ENCODE measurements around the gene CNPY3. TPM values are rescaled to one million over a fixed set of nuclear protein-coding genes. Genes with fewer than 3 reads are reported as not detected.
"Not testable (repeated sequence)": the region's sequence is repeated elsewhere in the genome, so short reads cannot be mapped to it uniquely, and the experiment has no call there.

The CNPY3 gene
- polyA plus RNA-seq (2011; rRNA removed) (45.7 and 50.6 TPM in 2 replicates), polyA minus RNA-seq (2011; rRNA and poly(A)+ RNA removed) (14.9 and 24.5 TPM in 2 replicates)

DNA sequence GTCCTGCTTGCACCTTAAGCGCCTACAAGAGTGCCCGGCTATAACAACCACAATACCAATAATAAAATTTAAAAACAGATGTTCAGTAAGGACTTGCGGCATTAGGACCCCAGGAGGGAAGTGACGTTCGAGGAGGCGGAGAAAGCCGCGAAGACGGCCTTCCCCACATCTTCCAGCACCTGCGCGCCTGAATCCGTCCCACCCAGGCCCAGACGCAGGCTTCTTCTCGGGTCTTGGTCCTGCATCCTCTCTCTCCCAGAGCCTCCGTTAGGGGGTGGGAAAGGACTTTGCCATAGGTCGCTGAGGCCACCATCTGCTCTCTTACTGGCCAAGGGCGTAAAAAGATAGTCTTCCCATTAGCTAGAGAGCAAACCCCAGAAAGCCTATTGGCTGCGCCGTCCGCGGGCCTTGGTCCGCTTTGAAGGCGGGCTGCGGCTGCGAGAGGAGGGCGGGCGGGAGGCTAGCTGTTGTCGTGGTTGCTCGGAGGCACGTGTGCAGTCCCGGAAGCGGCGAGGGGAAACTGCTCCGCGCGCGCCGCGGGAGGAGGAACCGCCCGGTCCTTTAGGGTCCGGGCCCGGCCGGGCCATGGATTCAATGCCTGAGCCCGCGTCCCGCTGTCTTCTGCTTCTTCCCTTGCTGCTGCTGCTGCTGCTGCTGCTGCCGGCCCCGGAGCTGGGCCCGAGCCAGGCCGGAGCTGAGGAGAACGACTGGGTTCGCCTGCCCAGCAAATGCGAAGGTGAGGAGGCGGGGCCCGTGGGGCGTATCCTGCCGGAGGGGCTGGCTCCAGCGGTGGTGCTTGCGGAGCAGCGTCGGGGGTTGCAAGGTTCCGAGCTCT, at the start of gene CNPY3:
Gene CNPY3 (plus strand): TSS at position 495 of the 835 bp plus-strand sequence. CDS start 91 bp downstream, at position 586.
- peak; percentile 93 for DNase-seq (ENCODE audit: low read depth)
- TF ChIP-seq, protein P1, sequence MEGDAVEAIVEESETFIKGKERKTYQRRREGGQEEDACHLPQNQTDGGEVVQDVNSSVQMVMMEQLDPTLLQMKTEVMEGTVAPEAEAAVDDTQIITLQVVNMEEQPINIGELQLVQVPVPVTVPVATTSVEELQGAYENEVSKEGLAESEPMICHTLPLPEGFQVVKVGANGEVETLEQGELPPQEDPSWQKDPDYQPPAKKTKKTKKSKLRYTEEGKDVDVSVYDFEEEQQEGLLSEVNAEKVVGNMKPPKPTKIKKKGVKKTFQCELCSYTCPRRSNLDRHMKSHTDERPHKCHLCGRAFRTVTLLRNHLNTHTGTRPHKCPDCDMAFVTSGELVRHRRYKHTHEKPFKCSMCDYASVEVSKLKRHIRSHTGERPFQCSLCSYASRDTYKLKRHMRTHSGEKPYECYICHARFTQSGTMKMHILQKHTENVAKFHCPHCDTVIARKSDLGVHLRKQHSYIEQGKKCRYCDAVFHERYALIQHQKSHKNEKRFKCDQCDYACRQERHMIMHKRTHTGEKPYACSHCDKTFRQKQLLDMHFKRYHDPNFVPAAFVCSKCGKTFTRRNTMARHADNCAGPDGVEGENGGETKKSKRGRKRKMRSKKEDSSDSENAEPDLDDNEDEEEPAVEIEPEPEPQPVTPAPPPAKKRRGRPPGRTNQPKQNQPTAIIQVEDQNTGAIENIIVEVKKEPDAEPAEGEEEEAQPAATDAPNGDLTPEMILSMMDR (IDR thresholded peaks at IDR 0.05; ENCODE audit: insufficient read depth, low read depth, low read length) = no peak
- CTCF ChIA-PET = interaction anchor here (0.6 to 2.2 kb wide), 3 partner anchors 10 to 560 kb away, joined by 3 to 8 read pairs (median 3); no protein-coding TSS in a partner anchor
- H3K4me3 ChIP-seq (ENCODE audit: low read depth, low read length) = peak within 1 kb of the TSS; percentile 70
- peaks cover under 1% of the 10 kb centered on the region for H3K36me3 ChIP-seq (ENCODE audit: control insufficient read depth, insufficient read depth, low read length)
- POLR2A ChIA-PET = interaction anchor here (0.7 to 0.9 kb wide), 2 partner anchors 76 to 124 kb away, joined by 4 to 14 read pairs; partner anchors contain the start of gene CUL7
- H3K27me3 ChIP-seq (ENCODE audit: control insufficient read depth, insufficient read depth, low read length) = no peaks in the 10 kb centered on the region

DNA sequence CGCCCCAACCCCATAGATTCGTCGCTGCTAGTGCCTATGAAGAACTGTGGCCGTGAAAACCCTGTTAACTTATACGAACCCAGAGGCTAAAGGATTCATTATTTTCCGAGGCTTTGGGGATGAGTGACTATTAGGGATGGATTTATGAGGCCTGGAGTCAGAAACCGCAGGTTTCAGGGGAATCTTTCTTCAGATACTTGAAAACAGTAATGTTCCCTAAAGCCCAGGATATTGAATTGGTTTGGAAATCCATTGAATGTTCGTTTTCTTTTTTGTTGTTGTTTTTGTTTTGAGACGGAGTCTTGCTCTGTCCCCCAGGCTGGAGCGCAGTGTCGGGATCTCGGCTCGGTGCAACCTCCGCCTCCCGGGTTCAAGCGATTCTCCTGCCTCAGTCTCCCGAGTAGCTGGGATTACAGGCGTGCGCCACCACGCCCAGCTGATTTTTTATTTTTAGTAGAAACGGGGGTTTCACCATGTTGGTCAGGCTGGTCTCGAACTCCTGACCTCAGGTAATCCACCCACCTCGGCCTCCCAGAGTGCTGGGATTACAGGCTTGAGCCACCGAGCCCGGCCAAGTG, 49.0 kb upstream of the CNPY3 start:
- peaks cover 12% of the 10 kb centered on the region for H3K36me3 ChIP-seq (ENCODE audit: control insufficient read depth, insufficient read depth, low read length)
- POLR2A ChIA-PET; DNase-seq (ENCODE audit: low read depth); H3K27me3 ChIP-seq (ENCODE audit: control insufficient read depth, insufficient read depth, low read length): not testable (repeated sequence)
- CTCF ChIA-PET = interaction anchor here (1.5 to 3.9 kb wide), 3 partner anchors 9 to 219 kb away, joined by 3 to 32 read pairs (median 8); no protein-coding TSS in a partner anchor
- peak overlapping the region; percentile 82 for H3K4me3 ChIP-seq (ENCODE audit: low read depth, low read length)

DNA sequence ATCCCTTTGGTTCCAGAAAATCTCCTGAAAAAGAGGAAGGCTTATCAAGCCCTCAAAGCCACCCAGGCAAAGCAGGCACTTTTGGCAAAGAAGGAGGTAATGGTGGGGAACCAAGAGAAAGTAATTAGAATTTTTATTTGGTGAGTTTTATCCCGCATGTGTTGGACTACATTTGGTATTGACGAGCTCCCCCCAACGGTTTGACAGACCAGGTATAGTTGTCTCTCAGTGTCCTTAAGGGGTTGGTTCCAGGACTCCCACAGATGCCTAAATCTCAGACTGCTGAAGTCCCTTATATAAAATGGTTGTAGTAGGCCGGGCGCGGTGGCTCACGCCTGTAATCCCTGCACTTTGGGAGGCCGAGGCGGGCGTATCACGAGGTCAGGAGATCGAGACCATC, 48.4 kb upstream of the CNPY3 start:
- CTCF ChIA-PET = interaction anchor here (1.5 to 2.0 kb wide), 2 partner anchors 9 to 19 kb away, joined by 3 to 8 read pairs; no protein-coding TSS in a partner anchor

DNA sequence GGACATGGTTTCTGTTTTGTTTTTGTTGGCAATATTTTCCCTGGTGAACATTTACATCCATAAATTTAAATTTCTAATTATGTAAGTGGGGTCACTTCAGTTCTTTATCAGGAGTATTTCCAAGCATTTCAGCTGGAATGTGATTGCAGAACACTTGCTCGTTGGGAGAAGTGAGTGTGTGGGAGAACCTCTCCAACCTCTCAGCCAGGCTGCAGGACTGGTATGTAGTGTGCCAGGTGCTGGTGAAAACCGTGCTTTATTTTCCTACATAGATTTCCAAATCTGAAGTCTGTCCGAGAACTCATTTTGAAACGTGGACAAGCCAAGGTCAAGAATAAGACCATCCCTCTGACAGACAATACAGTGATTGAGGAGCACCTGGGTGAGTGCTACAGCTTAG, 43.6 kb upstream of the CNPY3 start:
- ChIA-PET POLR2A (no interaction called here), CTCF (interaction anchor here (0.6 to 1.4 kb wide), 4 partner anchors 14 to 224 kb away, joined by 3 to 4 read pairs (median 4); no protein-coding TSS in a partner anchor)
- DNase-seq (ENCODE audit: low read depth) = no peak
- H3K4me3 ChIP-seq (ENCODE audit: low read depth, low read length) = no peak overlapping the region
- TF ChIP-seq, protein P1 (IDR thresholded peaks at IDR 0.05; ENCODE audit: insufficient read depth, low read depth, low read length) = no peak
- peaks cover 15% of the 10 kb centered on the region for H3K36me3 ChIP-seq (ENCODE audit: control insufficient read depth, insufficient read depth, low read length)
- no peaks in the 10 kb centered on the region for H3K27me3 ChIP-seq (ENCODE audit: control insufficient read depth, insufficient read depth, low read length)

More for the DNA sequence above, 48.4 kb upstream of the CNPY3 start:
- POLR2A ChIA-PET; H3K27me3 ChIP-seq (ENCODE audit: control insufficient read depth, insufficient read depth, low read length); DNase-seq (ENCODE audit: low read depth): not testable (repeated sequence)
- Histone ChIP-seq H3K36me3 (ENCODE audit: control insufficient read depth, insufficient read depth, low read length) (peaks cover 12% of the 10 kb centered on the region), H3K4me3 (ENCODE audit: low read depth, low read length) (peak overlapping the region; percentile 82)

DNA sequence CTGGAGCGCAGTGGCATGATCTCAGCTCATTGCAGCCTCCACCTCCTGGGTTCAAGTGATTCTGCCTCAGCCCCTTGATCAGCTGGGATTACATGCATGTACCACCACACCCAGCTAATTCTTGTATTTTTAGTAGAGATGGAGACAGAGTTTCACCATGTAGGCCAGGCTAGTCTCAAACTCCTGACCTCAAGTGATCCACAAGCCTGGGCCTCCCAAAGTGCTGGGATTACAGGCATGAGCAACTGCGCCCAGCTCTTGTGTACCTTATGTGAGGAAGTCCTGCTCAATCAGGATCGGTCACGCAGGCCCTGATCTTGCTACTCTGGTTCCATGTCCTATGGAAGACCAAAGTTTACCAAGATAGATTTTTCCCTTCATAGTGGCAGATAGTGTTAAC, 41.1 kb upstream of the CNPY3 start:
- H3K27me3 ChIP-seq (ENCODE audit: control insufficient read depth, insufficient read depth, low read length); CTCF ChIA-PET; DNase-seq (ENCODE audit: low read depth); H3K4me3 ChIP-seq (ENCODE audit: low read depth, low read length): not testable (repeated sequence)
- POLR2A ChIA-PET = interaction anchor here (0.6 kb wide), 1 partner anchor 80 kb away, joined by 3 read pairs; no protein-coding TSS in a partner anchor
- H3K36me3 ChIP-seq (ENCODE audit: control insufficient read depth, insufficient read depth, low read length) = peaks cover 15% of the 10 kb centered on the region

DNA sequence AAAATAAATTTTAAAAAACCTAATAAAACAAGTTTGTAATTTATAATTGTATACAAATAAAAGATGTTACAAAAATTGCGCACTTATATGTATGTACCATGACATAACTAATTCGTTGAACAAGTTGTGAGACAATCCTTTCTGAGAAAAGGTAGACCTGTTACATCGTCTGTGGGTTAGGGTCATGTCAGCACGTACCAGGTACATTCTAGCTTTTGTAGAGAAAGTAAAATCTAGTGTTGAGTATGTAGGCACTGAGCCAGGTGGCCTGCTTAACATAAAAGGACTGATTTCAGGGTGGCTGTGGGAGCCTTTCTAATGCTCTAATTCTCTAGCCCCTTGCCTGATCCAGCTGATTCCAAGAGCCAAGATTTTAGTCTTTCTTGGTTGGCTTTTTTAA, 39.5 kb upstream of the CNPY3 start:
- POLR2A ChIA-PET = no interaction called here

More for the DNA sequence above, 39.5 kb upstream of the CNPY3 start:
- CTCF ChIA-PET = interaction anchor here (0.6 to 1.8 kb wide), 6 partner anchors 9 to 445 kb away, joined by 3 to 5 read pairs (median 4); no protein-coding TSS in a partner anchor
- TF ChIP-seq, protein P1 (IDR thresholded peaks at IDR 0.05; ENCODE audit: insufficient read depth, low read depth, low read length) = no peak
- Histone ChIP-seq H3K4me3 (ENCODE audit: low read depth, low read length) (peak overlapping the region; percentile 65), H3K36me3 (ENCODE audit: control insufficient read depth, insufficient read depth, low read length) (peaks cover 5% of the 10 kb centered on the region; the same call in 1 of the 2 replicates), H3K27me3 (ENCODE audit: control insufficient read depth, insufficient read depth, low read length) (no peaks in the 10 kb centered on the region)
- DNase-seq (ENCODE audit: low read depth) = no peak

Data from BJ (cell line).